Measurements from ENCODE around the gene LINGO1.

GRCh38 chr15:77598644-77599043 is 34.1 kb downstream of the LINGO1 start:
- no peak for TF ChIP-seq CTCF (IDR thresholded peaks at IDR 0.05)
- TF ChIP-seq CHD4 (IDR thresholded peaks at IDR 0.05; ENCODE audit: borderline replicate concordance) = no peak
